Tibial nerve (tissue), 4 donors: ENCODE data around the gene ASIC2.

Experiments
- CTCF ChIP-seq, 5 experiments: fragments of 200-600 bp in 3 of 5; fragments of 450-650 bp in 2 of 5; sonication (generic) in 3 of 5; IDR thresholded peaks; one replicate each; pipeline ENCODE4 v1.5.1; 2016 to 2019; ENCODE audit warnings: antibody characterized with exemption in 5 of 5, mild to moderate bottlenecking in 3 of 5, moderate library complexity in 2 of 5
- EP300 ChIP-seq, 2 donors: sonication (generic); formaldehyde crosslinking; IDR thresholded peaks; one replicate each; pipeline ENCODE4 v1.6.1; 2017; ENCODE audit warnings: antibody characterized with exemption in 2 of 2, mild to moderate bottlenecking in 1 of 2
- POLR2A ChIP-seq, 2 donors: fragments of 450-650 bp; IDR thresholded peaks; one replicate each; pipeline ENCODE4 v1.6.1; 2017; ENCODE audit warnings: antibody characterized with exemption in 2 of 2, mild to moderate bottlenecking in 2 of 2, moderate library complexity in 2 of 2

- TF ChIP-seq CTCF (IDR thresholded peaks at IDR 0.05) (no peak), POLR2A (IDR thresholded peaks at IDR 0.05) (no peak), EP300 (IDR thresholded peaks at IDR 0.05) (no peak)
These were observed 117.5 kb downstream of the ASIC2 start for GRCh38 chr17:33175562-33175961.
